ENCODE results near the gene OR10A3. TPM values are rescaled to one million over a fixed set of nuclear protein-coding genes. Genes with fewer than 3 reads are reported as not detected.

Gene OR10A3
- total RNA-seq, 1 experiment from 2014 or later = not detected

DNA sequence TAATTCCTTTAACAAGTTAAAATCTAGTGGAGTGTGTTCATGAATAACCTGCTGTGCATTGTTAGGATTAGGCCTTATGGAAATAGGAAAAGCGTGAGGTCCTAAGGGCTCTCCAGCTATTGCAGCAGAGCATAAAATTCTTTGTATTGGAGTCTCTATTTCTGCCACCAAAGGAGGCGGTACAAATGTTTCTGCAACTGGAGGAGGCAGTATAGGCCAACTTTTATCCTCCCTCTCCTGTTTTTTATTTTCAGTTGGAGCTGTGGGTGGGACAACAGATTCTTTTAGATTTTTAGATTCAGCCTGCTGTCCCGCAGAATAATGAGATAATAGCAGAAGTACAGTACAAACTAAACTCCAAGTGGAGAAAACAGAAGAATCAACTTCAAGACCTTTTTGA lies 36.6 kb downstream of the OR10A3 start:
- intact Hi-C loops (cut with micrococcal nuclease; ENCODE audit: unreplicated experiment) = no loop called here
- Mint-ChIP-seq H3K4me3 (ENCODE audit: low read depth, unreplicated experiment) (no peak overlapping the region), H3K27ac (ENCODE audit: unreplicated experiment) (no peak overlapping the region), H3K4me1 (ENCODE audit: low read depth, unreplicated experiment) (peaks cover 32% of the 10 kb centered on the region), H3K27me3 (ENCODE audit: unreplicated experiment) (no peaks in the 10 kb centered on the region), H3K9me3 (ENCODE audit: low read depth, unreplicated experiment) (no peaks in the 10 kb centered on the region), H3K36me3 (ENCODE audit: insufficient read depth, unreplicated experiment) (no peaks in the 10 kb centered on the region)
- no TSS peak for BruUV-seq (replicated peaks)
- CTCF ChIA-PET = interaction anchor here (0.7 to 3.2 kb wide), 4 partner anchors 11 to 102 kb away, joined by 3 to 30 read pairs (median 10); partner anchors contain the start of gene EIF3F
- no peak for DNase-seq
- TF ChIP-seq, protein P1, sequence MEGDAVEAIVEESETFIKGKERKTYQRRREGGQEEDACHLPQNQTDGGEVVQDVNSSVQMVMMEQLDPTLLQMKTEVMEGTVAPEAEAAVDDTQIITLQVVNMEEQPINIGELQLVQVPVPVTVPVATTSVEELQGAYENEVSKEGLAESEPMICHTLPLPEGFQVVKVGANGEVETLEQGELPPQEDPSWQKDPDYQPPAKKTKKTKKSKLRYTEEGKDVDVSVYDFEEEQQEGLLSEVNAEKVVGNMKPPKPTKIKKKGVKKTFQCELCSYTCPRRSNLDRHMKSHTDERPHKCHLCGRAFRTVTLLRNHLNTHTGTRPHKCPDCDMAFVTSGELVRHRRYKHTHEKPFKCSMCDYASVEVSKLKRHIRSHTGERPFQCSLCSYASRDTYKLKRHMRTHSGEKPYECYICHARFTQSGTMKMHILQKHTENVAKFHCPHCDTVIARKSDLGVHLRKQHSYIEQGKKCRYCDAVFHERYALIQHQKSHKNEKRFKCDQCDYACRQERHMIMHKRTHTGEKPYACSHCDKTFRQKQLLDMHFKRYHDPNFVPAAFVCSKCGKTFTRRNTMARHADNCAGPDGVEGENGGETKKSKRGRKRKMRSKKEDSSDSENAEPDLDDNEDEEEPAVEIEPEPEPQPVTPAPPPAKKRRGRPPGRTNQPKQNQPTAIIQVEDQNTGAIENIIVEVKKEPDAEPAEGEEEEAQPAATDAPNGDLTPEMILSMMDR (IDR thresholded peaks at IDR 0.05; ENCODE audit: unreplicated experiment) = no peak

DNA sequence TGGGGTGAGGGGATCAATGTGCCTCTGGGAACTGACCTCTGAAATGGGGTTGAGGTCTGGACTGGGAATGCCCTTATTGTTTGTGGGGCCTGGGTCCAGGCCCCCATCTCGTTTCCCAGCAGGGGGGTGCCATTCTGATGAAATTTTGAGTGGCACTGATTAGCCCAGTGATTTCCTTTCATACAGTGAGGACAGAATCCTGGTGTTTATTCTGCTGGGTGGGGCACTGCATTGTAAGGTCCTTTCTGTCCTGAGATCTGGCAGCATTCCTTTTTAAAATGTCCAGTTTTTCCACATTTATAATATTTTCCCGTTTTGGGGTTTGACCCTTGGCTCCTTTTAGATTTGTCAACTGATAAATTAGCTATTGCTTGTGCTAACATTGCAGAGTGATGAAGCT lies 37.6 kb downstream of the OR10A3 start:
- intact Hi-C loops (cut with micrococcal nuclease; ENCODE audit: unreplicated experiment) = no loop called here
- TF ChIP-seq, protein P1 (IDR thresholded peaks at IDR 0.05; ENCODE audit: unreplicated experiment) = no peak
- no peak for DNase-seq
- H3K9me3 Mint-ChIP-seq (ENCODE audit: low read depth, unreplicated experiment) = no peaks in the 10 kb centered on the region
- no peaks in the 10 kb centered on the region for H3K36me3 Mint-ChIP-seq (ENCODE audit: insufficient read depth, unreplicated experiment)
- no peak overlapping the region for H3K4me3 Mint-ChIP-seq (ENCODE audit: low read depth, unreplicated experiment)
- H3K27ac Mint-ChIP-seq (ENCODE audit: unreplicated experiment) = no peak overlapping the region
- CTCF ChIA-PET = interaction anchor here (2.5 to 3.2 kb wide), 2 partner anchors 10 to 83 kb away, joined by 12 to 30 read pairs; partner anchors contain the start of gene EIF3F
- H3K4me1 Mint-ChIP-seq (ENCODE audit: low read depth, unreplicated experiment) = peaks cover 32% of the 10 kb centered on the region
- no peaks in the 10 kb centered on the region for H3K27me3 Mint-ChIP-seq (ENCODE audit: unreplicated experiment)
- BruUV-seq (replicated peaks) = no TSS peak

DNA sequence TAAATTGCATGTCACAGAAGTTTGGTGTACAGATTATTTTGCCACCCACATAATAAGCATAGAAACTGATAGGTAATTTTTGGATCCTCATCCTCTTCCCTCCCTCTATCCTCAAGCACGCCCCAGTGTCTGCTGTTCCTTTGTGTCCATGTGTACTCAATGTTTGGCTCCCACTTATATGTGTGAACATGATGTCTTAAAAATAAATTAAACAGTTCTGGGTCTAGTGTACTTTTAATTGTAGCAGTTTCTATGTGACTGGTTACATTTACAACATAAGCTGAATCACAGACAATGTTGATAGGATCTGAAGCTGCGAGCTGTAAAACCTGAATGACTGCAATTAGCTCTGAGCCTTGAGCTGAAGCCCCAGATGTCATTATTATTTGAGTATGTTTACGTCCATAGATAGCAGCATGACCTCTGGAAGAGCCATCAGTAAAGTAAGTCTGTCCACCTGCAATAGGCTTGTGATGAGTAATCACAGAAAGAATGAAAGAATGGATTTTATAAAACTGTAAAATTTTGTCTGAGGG lies 40.1 kb downstream of the OR10A3 start:
- Mint-ChIP-seq H3K4me3 (ENCODE audit: low read depth, unreplicated experiment) (no peak overlapping the region), H3K36me3 (ENCODE audit: insufficient read depth, unreplicated experiment) (no peaks in the 10 kb centered on the region), H3K9me3 (ENCODE audit: low read depth, unreplicated experiment) (no peaks in the 10 kb centered on the region), H3K27me3 (ENCODE audit: unreplicated experiment) (no peaks in the 10 kb centered on the region), H3K27ac (ENCODE audit: unreplicated experiment) (no peak overlapping the region), H3K4me1 (ENCODE audit: low read depth, unreplicated experiment) (peaks cover 28% of the 10 kb centered on the region)
- TF ChIP-seq, protein P1 (IDR thresholded peaks at IDR 0.05; ENCODE audit: unreplicated experiment) = no peak
- no peak for DNase-seq
- CTCF ChIA-PET = no interaction called here
- no TSS peak for BruUV-seq (replicated peaks)
- intact Hi-C loops (cut with micrococcal nuclease; ENCODE audit: unreplicated experiment) = no loop called here

DNA sequence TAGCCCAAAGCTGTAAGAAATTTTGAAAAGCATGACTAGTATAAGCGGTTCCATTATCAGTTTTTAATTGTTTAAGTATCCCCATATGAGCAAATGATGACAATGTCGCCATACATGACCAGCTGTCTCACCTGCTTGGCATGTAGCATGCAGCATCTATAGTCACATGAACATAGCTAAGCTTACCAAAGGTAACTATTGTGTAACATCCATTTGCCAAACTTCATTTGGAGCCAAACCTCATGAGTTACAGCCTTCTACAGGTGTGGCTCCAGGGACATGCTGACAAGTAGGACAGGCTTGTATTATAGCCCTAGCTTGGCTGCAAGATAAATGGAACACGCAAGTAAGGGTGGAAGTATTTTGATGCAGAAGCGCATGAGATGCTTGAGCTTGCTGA lies 40.8 kb downstream of the OR10A3 start:
- CTCF ChIA-PET = no interaction called here
- no peaks in the 10 kb centered on the region for H3K36me3 Mint-ChIP-seq (ENCODE audit: insufficient read depth, unreplicated experiment)
- peaks cover 21% of the 10 kb centered on the region for H3K4me1 Mint-ChIP-seq (ENCODE audit: low read depth, unreplicated experiment)
- no peak overlapping the region for H3K27ac Mint-ChIP-seq (ENCODE audit: unreplicated experiment)
- no TSS peak for BruUV-seq (replicated peaks)
- H3K9me3 Mint-ChIP-seq (ENCODE audit: low read depth, unreplicated experiment) = no peaks in the 10 kb centered on the region
- intact Hi-C loops (cut with micrococcal nuclease; ENCODE audit: unreplicated experiment) = no loop called here
- no peaks in the 10 kb centered on the region for H3K27me3 Mint-ChIP-seq (ENCODE audit: unreplicated experiment)
- no peak overlapping the region for H3K4me3 Mint-ChIP-seq (ENCODE audit: low read depth, unreplicated experiment)
- TF ChIP-seq, protein P1 (IDR thresholded peaks at IDR 0.05; ENCODE audit: unreplicated experiment) = no peak
- no peak for DNase-seq

Data from Calu3 (cell line).